ENCODE results near the gene MYRF. TPM values are rescaled to one million over a fixed set of nuclear protein-coding genes. Genes with fewer than 3 reads are reported as not detected.

The MYRF gene
- total and polyA plus RNA-seq, 9 of the 15 experiments (the other 6 are each of a cell fraction or from before 2014, with no cell fraction given) = 2.3 to 25.8 (median 7.1) TPM

- no peak for TF ChIP-seq SMAD3 (CRISPR knock-in tag; conservative IDR thresholded peaks at IDR 0.05)
- peak; percentile 97 for TF ChIP-seq MITF (IDR thresholded peaks at IDR 0.05)
- TF ChIP-seq ATF7 (IDR thresholded peaks at IDR 0.05) = peak; percentile 45; the same call in 1 of the 2 replicates
- TF ChIP-seq L3MBTL2 (IDR thresholded peaks at IDR 0.05) = peak; percentile 35; the same call in 1 of the 2 replicates
- no peak for TF ChIP-seq CEBPB (tag; IDR thresholded peaks at IDR 0.05)
- no peak for TF ChIP-seq TRIM24 (IDR thresholded peaks at IDR 0.05)
- TF ChIP-seq CC2D1A (IDR thresholded peaks at IDR 0.05) = 0 out of 2 replicates have a peak, but pooled peaks have one; percentile 42
- no peak for TF ChIP-seq MBD1 (CRISPR knock-in tag; IDR thresholded peaks at IDR 0.05)
- peak; percentile 76 for TF ChIP-seq STAG1 (CRISPR knock-in tag; IDR thresholded peaks at IDR 0.05; ENCODE audit: borderline replicate concordance)
- no peak for TF ChIP-seq ILK (tag; IDR thresholded peaks at IDR 0.05; ENCODE audit: borderline replicate concordance, low read depth)
- TF ChIP-seq JUN (IDR thresholded peaks at IDR 0.05; ENCODE audit: borderline replicate concordance, low read depth, low read length) = peak; percentile 44; the same call in 1 of the 2 replicates
- no peak for TF ChIP-seq JUN (CRISPR knock-in tag; IDR thresholded peaks at IDR 0.05; ENCODE audit: borderline replicate concordance)
- TF ChIP-seq MAX (CRISPR knock-in tag; IDR thresholded peaks at IDR 0.05) = peak; percentile 81
- TF ChIP-seq RBBP5 (IDR thresholded peaks at IDR 0.05; ENCODE audit: borderline replicate concordance, insufficient read depth, low read length, poor library complexity, severe bottlenecking) = no peak
- TF ChIP-seq MYC (IDR thresholded peaks at IDR 0.05; ENCODE audit: low read depth, low read length) = peak; percentile 57; the same call in 1 of the 2 replicates
- no peak for TF ChIP-seq MYC (CRISPR knock-in tag; IDR thresholded peaks at IDR 0.05; ENCODE audit: borderline replicate concordance, low read depth)
- 0 out of 2 replicates have a peak, but pooled peaks have one; percentile 72 for TF ChIP-seq FOXP4 (CRISPR knock-in tag; IDR thresholded peaks at IDR 0.05; ENCODE audit: borderline replicate concordance)
- peak; percentile 99 for TF ChIP-seq TFAP4 (CRISPR knock-in tag; IDR thresholded peaks at IDR 0.05; ENCODE audit: borderline replicate concordance)
- TF ChIP-seq, protein P1, sequence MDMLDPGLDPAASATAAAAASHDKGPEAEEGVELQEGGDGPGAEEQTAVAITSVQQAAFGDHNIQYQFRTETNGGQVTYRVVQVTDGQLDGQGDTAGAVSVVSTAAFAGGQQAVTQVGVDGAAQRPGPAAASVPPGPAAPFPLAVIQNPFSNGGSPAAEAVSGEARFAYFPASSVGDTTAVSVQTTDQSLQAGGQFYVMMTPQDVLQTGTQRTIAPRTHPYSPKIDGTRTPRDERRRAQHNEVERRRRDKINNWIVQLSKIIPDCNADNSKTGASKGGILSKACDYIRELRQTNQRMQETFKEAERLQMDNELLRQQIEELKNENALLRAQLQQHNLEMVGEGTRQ (CRISPR knock-in tag; IDR thresholded peaks at IDR 0.05) = peak; percentile 99
- no peak for TF ChIP-seq RBM39 (optimal IDR thresholded peaks at IDR 0.05; ENCODE audit: low read depth, low read length)
Measured at GRCh38 chr11:61733120-61733978, 19.1 kb upstream of the MYRF start (continued).

All from K562 (cell line).